Stimulated activated CD4-positive, alpha-beta T cell treated with anti-CD3 and anti-CD28 coated beads, TNF-alpha, amount 100 ng/mL, for 1 hour (primary cell): ENCODE measurements around the gene HOXD12.

ENCODE experiments used
- DNase-seq, 3 donors: peaks; one replicate each; pipeline ENCODE4 v3.0.0-alpha.2; 2020; ENCODE audit warnings: low read depth in 3 of 3, low spot score in 1 of 3

The HOXD12 gene

DNA sequence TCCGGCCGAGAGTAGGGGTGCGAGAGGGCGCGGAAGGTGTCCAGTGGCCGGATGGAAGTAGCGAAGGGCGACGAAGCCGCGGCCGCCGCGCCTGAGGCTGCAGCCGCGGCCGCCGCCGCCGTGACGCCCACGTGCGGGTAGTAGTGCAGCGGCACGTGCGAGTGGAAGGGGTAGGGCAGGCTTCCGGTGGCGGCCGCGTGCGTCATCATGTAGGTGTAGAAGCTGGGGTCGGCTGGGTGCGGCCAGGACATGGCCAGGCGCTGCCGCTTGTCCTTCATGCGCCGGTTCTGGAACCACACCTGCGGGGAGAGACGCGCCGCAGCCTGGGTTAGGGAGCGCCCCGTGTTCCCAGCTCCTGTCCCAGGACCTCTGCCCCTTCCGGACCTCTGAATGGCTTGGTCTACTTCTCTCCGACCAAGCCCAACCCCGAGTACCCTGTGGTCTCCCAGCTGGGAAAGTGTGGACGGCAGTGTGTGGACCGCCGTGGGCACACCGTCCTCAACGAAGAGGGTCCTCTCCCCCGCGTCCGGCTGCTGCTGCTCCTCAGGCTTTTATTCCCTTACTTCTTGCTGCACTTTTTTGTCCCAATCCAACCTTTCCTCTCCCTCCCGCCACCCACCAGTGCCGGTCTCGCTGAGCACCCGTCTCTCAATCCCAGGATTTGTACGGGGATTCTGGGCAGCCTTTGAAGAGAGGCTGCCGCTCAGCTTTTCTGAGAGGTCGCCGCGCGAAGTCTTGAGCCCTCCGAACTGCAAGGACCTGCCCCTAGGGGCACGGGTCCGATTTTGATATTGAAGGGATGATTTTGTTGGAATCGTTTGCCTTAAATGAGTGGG is 18.8 kb upstream of the HOXD12 start:
- DNase-seq = no peak

DNA sequence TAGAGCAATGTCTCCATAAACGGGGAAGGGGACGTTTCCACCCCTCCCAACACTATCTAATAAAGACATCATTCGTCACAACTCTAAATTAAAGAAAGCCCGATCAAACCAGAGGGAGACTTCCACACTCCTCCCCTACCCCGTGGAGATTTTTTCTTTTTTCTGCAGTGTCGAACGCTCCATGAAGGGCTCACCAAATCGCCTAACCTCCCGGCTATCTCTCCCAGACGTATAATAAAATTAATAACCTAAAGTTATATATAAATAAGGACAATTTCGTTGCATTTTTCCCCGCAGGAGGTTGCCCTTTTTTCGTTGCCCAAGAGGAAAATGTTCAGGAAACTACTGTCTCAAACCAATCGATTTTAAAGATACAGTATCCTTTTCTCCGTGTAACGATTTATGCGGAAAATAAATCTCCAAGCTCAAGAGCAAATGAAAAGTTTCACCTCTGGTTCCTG is 18.2 kb upstream of the HOXD12 start:
- no peak for DNase-seq

DNA sequence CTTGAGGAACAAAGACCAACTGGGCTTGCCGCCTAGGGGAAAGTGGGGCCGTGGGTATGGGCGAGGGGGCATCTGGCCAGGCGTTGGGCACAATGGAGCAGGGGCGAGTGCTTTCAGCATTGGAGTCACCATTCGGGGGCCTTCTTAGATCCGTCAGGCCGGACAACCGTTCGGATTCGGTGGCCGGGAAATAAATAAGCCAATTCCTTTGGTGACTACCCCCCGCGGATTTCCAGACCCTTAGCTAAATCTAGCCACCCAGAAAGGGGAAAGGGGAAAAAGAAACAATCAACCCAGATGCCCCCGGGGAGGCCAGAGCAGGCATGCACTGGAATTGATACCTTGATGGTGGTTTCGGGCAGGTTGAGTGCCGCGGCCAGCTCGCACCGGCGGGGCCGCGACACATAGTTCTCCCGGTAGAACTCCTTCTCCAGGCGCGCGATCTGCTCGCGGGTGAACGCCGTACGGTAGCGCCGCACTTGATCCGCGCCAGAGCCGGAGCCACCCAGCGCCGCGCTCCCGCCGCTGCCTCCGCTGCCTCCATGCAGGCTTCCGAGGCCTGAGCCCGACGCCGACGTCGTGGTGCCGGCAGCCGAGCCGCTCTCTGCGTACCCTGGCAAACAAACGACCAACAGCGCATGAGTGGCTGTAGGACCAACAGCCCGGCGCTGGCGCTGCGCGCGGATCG is 17.6 kb upstream of the HOXD12 start:
- no peak for DNase-seq

DNA sequence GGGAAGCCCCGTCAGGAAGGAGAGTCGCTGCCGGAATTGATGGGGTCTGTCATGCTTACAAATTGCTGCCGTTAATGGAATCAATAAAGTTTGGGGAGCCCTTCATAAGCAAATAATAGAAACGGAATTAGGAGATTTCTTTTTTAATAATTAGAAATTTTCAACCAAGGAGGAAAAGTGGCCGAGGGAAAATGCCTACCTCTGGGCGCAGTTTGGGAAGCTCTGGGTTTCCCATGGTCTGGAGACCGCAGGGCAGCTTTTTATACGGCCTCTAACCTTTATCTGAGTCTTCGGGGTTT is 17.1 kb upstream of the HOXD12 start:
- no peak for DNase-seq

DNA sequence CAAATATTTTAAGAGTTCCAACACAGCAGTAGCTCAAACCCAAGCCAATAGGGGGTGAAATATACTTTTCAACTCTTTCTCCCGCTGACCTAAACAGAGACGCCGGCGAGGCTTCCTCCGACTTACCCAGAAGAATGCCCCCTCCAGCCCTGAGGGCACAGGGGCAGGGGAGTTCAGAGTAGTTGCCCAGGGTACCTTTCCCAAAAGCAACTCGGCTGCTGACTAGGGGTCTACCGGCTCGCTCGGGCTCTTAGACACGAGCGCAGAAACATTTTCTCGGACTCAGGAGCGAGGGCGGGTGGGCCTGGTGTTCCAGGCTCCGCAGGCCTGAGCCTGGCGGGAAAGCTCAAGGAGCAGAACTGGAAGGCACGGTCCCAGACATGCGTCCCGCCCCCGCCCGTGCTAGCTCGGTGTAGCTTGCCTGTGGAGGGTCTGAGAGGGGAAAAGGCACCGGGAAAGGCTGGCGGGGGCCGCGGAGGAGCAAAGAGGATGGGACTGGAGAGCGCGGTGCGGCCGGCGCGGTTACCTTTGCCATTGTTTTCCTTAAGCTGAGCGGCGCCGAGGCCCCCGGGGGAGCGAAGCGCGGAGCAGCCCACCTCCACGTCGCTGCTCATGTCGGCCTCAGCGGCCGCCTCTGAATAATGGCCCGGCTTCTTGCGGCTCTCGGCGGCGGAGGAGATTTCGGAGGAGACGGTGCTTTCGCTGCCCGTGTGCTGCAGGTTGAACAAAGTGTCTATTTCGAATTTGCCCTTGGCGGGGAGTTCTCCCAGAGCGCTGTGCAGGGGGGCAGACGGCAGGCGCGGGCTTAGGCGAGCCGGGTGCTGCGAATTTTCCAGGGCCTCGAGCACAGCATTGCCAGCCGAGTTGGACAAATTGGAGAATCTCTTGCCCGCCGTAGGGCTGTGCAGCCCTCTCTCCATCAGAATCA is 16.5 kb upstream of the HOXD12 start:
- no peak for DNase-seq

DNA sequence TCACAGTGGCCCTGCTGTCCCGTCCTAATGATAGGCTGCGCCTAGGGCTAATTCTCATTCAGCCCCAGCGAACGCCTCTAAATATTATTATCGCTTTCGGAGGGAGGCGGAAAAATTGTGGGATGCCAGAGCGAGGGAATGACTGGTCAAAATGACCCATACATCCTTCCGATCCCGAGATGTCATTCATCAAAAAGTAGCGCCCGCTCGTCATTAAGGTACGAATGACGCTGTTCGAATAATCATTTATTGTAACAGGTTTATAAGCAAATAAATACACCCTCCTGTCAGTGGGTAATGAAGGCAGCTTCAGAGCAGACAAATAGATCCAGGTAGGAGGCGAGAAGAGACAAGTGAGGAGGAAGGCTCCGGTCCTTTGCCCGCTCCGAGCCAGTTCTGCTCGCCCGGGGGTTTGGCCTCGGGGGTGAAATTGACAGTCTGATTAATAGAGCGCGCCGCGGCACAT is 15.8 kb upstream of the HOXD12 start, which contains the start of gene EVX2:
EVX2 (minus strand) TSS at position 167 of the 466 bp plus-strand sequence. CDS start 186 bp downstream, outside the sequence.
- DNase-seq = no peak

DNA sequence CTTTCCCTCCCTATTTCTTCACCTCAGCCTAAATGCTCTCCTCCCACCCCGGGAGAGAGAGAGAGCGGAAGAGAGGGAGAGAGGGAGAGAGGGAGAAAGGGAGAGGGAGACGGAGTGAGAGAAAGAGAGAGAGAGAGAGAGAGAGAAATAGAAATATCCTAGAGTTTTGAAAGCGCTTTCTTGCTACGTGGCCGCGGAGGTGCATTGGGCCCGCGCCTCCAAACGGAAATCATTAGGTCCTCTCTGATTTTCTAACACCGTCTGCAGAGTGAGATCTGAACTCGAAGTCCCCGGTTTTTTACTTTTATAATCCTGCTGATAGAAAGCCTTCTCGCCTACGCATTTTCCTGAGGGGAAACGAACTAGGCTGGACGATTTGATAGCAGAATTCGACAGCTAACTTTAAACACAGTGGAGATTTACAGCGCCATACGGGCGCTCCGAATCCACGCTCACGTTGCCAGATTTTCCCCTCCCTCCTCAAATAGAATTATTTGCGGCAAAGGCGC is 14.9 kb upstream of the HOXD12 start:
- no peak for DNase-seq

DNA sequence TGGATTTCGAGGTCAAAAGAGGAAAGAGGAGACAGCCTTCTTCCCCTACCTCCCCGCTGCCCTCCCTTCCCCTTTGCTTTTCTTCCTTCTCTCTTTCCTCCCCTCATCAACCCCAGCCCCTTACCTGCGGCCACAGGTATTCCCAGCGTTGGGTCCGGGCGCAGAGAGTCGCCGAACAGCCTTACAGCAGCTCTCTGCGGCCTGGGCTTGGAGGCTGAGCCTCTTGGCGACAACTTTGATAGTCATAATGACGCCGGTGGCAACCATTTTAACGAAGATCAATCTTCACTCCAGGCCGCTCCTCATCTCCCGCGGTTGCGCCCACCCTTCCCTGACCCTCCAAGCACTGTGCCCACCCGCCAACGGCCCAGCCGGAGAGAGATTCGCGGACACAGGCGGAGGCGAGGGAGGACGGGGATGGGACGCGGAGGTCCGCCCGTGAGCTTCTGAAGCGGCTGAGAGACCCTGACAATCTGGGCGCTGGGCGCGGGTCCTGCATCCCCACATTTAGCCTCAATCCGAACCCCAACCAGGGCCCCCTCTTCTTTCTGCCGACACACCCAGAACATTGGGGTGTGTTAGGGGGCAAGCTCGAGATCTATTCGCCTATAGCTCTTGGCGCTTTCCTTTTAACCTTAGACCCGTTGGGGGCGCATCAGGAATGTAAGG is 14.3 kb upstream of the HOXD12 start:
- no peak for DNase-seq

DNA sequence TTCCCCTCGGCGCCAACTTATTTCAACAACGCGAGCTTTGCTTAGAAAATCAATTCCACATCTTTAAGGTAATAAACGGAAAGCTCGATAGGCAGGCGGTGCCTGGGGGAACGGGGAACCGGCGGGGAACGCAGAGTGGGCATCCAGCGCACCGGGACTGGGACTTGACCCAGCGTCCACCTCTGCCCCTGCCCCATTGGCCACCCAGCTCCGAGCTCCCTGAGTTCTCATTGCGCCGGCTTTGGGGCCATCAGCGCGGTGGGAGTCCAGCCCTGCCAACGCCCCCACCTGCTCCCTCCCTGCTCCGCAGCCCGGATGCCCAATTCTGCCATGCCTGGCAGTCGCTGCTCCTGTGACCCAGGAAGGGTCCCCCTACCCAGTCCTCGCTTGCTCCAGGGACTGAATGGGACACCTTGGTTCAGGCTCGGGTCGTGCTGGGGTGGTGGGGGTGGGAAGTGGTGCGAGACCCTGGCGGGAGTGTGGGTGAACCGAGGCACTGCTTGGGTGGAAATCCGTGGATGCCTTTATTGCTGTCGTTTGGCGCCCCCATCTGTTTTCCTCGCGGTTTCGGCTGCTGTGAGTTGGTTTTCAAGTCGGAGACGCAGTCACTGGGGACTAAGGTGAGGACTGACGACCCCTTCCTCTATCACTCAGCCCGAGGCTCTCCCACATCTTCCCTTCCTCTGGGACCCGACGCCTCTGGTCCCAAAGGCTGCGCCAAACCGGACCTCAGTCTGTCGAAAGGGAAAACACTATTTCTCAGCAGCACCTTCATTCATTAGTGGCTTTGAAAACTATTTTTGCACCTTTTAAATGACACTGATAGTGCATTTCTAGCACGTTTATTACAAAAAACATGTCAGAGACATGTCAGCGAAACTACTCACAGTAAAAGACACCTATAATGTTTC is 13.5 kb upstream of the HOXD12 start:
- DNase-seq = no peak

DNA sequence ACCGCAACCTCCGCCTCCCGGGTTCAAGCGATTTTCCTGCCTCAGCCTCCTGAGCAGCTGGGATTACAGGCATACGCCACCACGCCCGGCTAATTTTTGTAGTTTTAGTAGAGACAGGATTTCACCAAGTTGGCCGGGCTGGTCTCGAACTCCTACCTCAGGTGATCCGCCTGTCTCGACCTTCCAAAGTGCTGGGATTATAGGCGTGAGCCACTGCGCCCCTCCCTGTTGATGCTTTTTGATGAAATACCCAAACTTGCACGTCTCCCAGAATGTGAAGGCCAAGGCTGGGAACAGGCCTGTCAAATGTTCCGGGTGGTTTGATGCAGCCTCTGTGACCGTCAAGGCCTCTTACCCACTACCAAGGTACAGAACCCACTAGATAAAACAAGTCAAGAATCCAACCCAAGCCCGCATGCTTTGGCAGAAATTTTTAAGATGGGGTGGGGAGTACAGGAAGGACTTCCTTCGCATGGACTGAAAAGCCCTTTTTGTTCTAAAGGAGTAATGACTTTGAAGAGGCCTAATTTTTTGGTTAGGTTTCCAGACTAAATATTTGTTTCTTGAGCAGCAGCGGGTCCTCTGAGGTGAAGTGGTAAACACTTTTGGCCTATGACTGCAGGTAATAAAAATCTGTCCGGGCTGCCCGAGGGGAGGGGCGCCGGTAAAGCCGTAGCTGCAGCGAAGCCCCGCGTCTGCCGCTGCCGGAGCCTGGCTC is 12.1 kb upstream of the HOXD12 start:
- DNase-seq = no peak

DNA sequence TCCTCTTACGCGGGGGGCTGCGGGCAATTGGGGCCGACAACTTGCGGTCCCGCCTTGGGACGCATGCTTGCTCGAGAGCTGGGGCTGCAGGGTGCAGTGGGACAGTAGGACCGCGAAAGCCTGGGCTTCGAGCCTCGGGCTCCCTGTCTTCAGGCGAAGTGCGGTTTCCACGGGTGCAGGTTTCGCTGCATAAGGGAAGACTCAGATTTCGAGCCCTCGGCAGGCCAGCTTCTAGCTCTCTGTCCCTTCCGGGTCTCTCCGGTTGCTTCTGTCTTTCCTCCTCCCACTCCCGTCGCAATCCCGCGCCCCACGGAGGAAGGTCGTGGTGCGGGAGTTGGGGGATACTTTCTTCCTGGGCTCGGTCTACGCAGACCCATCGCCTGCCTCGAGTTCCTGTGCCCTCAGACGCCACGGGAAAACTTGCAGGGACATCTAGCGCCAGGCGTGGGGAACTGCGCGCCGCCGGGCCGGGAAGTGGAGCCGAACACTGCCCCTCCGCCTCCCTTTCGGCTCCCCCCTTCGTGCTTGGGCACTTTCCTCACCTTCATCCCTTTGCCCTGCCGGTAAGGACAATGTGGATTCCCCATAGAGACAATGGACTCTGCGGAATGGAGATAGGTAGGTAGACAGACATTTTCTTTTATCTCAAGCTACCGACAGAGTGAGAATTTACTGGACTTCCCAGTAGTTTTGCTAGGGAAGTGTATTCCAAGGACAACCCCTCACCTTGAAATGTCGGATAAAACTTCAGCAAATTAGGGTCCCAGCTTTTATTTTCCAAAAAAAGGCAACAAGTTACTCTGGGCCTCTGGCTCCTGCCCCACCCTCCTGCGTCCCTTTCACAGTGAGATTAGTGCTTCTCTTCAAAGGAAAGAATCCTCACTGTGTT is 11.3 kb upstream of the HOXD12 start:
- no peak for DNase-seq

DNA sequence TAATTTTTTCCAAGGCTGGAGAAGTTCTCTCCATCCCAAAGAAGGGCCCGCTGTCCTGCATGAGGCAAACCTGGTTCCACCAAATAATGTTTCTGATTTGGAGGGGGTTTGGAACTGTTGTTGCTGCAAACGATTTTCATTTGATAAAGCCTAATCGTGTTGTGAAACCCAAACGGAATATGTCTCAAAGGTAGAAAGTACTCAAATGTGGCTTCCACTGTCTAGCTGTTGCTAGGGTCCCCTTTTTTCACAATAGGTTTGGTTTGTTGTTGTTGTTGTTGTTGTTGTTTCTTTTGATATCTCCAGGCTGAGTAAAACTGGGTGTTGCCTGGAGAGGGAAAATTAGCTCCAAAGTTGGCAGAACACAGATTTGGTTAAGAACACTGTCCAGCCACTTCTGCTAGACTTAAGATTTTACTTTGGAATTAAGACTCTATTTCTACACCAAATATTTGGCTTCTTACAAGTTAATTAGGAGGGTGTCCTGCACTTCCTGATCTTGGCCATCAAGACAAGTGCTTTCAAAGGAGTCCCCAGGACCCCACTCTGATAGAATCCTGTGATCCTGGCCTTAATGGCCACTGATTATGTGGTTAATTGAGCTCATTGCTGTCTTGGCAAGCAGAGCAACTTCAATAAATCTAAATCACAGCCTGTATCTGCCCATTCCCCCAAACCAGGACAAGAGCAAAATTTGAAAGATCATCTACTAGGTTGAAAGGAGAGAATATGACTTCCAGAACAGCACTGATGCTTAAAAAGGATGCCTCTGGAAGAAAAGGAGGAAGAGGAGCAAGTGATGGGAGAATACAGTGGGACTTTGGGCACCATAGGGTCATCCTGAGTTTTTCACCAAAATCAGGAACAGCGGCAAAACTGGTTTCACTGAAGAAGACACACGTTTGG is 10.4 kb upstream of the HOXD12 start:
- no peak for DNase-seq

DNA sequence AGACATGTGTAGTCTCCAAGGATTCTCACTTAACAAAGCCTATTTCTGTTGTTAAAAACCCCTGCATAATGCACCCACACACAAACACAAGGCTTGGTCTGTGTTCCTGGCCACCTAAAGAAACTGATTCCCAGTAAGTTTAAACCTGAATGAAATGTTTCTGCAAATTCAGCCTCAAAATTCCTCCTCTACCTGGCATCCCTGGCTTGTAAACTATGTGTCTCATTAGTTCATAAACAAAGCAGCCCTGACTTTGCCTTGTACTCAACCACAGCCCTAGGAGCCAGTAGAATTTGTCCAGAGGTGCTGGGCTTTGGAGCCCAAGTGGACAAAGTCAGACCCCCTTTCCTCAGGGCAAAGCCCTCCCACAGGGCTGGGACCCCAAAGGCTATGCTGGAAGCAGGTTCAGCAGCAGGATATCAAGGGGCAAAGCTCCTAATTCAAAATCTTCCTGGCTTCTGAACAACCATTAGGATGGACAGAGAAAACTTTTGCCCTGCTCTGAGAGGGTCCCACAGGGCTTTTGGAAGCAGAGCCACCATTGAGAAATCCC is 9.7 kb upstream of the HOXD12 start:
- DNase-seq = no peak

DNA sequence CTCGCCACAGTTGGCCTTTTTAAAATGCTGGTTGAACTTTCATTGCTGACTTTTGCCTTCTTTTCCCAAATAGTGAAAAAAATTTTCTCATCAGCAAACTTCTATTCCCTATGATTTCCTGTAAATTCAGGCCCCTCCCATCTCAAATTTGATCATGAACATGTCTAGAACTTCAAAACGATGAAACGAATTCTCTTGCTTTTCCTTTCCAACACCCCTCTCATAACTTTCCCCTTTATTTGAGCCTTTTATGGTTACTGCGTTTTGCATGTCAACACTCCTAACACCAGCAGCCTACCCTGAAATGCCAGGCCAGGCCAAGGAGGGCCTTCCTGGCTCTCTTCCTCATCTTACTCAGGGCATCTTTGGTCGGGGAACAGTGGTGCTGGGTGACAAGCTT is 8.7 kb upstream of the HOXD12 start:
- no peak for DNase-seq

DNA sequence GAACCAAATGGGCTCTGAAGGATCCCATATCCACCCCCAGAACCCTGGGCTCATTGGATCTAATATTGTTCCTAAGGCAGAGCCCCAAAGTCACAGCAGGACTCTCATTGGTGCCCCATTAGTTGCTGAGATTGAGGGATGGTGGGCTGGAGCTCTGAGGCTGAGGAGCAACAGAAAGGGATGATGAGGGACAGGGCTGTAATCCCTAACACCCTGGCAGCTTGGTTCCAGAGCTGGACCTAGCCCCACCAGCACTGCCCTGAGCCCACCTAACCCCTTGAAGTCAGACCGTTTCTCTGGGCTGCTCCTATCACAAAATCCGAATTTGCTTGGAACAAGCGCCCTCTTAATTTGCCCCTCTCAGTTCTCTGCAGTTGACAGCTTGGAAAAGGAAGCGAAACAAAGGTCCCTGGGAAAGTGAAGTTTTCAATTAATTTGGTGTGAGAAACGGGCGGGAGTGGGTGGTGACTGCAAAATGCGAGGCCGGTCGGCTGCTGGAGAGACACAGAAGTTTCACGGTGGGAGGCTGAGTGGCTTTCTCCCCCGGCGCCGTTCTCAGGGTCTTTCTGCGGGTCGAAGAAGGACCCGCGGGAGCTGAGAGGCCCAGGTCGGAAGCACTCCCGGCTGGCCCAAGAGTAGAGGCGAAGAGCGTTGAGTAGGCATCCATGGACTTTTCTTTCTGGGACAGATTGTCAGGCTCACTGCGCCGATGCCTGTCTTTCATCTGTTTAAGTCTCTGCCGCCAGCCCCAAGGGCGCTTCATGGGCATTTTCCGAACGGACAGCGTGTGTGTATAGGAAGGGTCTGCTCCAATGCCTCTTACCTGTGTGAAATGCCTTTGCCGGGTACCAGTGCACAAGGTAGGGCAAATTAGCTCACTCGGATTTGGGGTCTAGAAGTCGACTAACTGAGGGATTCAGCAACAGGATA is 8.0 kb upstream of the HOXD12 start:
- DNase-seq = no peak
